Renal cortical epithelial cell (primary cell): Measurements from ENCODE around the gene IGF2. TPM values are rescaled to one million over a fixed set of nuclear protein-coding genes. Genes with fewer than 3 reads are reported as not detected.

Experiments used
- DNase-seq: peaks from one replicate; pipeline ENCODE4 v3.0.0-alpha.2; 2011; ENCODE audit warnings: low read depth
- total RNA-seq: library from RNA; depleted of rRNA; stranded (reverse); fragments of >200 nt; gene quantifications from 2 replicates; pipeline ENCODE4 v1.2.3, GENCODE V29; 2014

The IGF2 gene
- total RNA-seq, 1 donor from 2014 or later: 0.75 TPM

DNA sequence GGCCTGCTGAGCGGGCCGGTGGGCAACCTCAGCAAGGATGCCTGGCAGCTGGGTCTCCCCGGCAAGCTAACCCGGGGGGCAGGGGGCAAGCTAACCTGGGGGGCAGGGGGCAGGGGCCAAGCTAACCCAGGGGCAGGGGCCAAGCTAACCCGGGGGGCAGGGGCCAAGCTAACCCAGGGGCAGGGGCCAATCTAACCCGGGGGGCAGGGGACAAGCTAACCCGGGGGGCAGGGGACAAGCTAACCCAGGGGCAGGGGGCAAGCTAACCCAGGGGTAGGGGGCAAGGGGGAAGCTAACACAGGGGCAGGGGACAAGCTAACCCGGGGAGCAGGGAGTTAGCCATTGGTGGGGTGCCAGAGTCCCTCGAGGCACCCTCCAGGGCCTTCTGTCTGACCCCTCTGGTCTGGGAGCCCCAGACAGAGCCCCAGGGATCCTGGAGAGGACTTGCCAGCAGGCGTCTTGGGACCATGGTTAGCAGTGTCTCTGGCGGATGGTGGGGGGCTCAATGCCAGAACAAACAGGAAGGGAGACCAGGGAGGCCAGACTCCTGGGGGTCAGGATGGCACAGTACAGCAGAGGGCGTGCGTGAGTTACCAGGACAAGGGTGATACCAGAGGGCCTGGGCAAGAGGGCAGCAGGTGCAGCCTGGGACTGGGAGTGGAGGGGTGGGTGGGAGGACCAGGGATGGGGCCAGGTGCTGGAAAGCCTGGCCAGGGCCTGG is 16.1 kb downstream of the IGF2 start:
- DNase-seq: no peak

DNA sequence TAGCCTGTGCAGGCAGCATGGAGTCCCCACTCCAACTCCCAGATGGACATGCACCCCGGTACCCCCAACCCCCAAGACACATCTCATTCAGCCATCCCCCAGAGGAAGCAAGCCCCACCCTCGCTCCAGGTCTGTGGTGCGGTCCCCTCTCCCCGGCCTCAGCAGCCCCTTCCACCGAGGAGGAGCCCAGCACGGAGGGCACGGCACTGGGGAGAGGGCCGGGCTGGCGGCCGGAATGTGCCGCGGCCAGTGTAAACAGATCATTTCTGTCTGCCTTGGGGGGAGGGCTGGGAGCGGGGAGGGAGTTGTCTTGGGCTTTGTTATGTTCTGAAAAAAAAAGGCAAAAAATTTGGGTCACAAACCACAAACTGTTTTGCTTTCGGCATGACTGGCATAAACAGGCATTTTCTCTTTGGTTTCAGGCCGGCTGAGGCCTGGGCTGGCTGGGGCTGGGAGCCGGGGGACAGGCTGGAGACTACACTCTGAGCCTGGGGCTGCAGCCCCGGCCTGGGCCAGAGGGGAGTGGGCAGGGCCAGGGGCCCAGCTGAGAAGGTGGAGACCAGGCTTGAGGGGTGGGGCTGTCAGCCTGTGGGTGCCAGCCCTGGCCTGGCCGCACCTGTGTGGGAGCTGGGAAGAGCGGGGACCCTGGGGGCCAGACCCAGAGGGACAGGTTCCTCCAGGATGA is 16.8 kb downstream of the IGF2 start:
- no peak for DNase-seq

DNA sequence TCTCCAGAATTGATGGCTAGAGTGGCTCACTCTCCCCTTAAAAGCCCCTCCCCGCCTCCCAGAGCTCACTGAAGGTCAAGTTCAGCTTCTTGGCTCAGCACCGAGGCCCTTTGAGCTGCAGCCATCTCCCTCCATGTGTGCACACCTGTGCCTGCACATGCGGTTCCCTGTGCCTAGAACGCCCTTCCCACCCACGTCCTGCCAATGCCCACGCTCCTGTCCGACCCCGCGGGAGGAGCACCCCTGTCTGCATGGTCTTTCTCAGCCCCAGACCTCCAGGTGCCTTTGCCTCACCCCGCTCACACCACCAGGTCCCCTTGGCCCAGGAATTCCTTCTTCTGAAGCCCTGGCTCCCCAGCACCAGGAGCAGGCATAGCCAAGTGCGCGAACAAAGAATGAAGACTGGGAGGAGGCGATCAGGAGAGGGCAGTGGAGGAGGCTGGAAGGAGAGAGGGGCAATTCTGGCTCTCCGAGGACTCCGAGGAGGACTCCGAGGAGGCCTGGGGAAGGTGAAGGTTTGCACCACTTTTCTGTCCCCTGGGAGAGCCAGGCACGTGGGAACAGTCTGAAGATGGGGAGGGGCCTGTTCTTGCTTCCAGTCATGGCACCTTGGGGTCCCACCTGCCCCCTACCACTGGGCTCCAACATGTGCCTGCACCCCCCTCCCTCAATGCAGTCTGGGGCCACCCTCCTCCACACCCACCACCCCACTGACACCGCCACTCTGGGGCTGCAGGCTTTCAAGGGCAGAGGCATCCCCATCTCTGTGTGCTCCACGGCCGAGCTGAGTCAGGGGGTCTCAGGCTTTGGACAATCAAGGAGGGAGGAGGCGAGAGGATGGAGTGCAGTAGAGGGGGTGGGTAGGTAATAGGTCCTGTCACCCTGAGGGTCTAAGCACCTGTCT is 17.7 kb downstream of the IGF2 start:
- DNase-seq: no peak

DNA sequence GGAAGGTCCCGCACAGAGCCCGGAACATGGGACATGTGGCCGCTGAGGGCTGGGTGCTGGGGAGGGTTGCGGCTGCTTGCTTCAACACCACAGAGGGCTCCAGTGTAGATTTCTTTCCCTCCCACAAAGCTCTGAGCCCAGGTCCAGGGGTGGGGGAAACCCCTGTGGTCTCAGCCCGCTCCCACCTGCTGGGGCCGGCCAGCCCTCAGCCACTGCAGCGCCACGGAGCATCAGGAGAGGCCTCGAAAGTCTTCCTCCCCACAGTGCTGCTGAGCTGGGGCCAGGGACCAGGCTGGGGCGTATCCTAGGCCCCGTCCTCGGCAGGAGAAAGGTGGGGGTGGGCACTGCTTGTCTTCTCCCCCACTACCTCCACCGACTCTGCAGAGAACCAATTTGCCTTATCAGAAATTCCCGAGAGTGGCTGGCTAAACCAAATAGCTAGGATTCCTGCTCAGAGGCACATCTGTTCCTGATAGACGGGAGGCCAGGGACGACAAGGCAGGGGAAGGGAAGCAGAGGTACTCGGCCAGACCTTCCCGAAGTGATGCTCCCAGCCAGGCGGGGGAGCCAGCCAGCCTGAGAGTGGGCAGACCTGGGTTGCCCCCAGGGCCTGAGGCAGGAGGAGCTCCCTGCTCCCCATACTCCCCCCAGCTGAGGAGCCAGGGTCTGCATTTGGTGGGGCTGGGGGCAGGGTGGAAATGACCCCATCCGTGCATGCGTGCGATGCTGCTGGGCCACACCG is 18.7 kb downstream of the IGF2 start:
- no peak for DNase-seq

DNA sequence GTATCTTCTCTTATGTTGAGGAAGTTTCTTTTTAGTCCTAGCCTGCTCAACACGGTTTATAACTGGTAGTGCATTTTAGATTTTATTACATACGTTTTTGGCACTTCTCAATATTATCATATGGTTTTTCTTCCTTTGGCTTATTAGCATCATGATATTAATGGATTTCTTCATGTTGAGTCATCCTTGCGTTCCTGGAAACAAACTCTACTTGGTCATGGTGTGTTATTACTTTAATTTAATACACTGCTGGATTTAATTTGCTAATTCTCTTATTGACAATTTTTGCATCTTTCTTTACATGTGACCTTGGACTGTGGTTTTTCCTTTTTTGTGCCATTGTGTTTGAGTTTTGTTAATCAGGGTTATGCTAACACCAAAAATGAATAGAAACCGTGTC is 20.5 kb downstream of the IGF2 start:
- DNase-seq: no peak

DNA sequence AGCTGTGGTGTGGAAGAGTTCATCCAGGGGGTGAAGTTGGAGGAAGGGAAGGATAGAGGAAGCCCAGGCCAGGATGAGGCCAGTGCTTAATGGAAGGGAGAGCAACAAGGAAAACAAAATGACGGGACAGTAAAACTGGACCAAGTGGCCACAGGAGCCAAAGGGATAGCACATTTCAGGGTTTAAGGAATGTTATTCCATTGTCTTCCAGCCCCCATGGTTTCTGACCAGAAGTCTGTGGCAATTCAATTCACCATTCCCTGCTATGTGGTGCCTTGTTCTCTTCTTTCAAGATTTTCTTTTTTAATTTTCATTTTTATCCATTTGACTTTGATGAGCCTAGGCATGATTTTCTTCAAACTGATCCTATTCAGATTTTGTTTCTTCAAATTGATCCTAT is 22.5 kb downstream of the IGF2 start:
- no peak for DNase-seq

DNA sequence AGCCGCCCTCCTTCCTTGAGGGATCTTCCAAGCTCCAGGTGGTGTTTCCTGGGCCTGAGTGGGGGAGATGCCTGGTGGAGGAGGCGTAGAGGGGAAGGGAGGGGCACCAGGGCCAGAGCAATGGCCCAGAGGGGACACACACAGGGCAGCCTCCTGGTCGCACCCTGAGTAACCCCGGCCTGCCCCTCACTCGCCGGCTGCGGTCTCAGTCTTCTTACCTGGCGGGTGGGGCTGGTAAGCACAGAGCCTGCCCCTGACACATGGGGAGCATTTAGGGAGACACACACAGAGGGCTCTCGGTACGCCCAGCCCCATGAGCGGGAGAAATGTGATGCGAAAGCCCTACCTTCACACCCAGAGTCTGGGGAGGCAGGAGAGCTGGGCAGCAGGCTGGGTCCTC is 23.9 kb downstream of the IGF2 start:
- no peak for DNase-seq

DNA sequence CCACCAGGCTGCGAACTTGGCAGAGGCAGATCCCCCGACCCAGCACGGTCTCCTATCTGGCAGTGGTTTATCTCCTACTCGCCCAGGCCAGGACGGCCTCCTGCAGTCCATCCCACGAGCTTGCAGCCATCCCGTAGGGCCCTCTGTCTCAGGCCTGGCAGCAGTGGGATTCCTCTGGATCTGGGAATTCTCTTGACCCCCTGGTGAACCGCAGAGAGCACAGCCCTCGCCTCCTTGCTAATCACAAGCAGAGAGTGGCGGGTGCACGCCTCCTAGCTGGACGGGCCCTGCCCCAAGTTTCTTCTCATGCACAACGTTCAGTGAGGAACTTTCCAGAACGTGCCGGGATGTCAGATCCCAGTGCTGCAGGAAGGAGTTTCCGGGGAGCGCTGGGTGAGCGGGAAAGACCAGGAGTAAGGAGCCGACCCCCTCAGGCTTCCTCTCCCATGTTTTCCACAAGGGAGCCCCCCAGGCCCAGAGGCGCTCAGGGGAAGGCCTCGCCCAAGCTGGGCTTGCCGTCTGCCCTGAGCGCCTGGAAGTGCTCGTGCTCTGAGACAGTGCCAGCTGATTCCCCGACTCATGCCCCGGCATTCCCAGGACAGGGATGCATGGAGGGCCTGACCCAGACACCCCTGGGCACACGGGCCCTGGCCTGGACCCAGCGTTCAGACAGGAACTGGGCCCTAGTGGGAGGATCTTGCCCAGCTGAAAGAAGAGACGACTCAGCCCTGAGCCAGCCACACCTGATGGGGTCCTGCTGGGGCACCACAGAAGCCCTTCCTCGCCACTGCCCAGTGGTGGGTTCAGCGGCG is 24.6 kb downstream of the IGF2 start:
- DNase-seq: no peak

DNA sequence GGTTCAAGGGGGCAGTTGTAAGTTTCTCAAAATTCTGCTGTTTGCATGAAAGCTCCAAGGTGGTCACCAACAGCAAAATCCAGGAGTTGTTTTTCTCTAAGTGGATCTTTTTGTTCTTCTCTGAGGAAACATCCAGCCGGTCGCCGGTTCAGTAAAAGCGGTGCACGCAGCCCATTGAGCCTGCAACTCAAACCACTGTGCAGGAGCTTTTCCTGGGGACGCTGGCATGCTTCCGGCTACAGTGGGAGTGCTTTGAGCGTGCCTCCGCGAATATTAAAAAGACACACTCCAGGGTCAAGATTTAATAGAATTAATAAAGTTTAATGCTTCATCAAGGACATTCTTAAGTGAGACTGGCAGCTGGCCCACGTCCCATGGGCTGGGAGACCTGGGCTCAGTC is 25.4 kb downstream of the IGF2 start:
- no peak for DNase-seq

DNA sequence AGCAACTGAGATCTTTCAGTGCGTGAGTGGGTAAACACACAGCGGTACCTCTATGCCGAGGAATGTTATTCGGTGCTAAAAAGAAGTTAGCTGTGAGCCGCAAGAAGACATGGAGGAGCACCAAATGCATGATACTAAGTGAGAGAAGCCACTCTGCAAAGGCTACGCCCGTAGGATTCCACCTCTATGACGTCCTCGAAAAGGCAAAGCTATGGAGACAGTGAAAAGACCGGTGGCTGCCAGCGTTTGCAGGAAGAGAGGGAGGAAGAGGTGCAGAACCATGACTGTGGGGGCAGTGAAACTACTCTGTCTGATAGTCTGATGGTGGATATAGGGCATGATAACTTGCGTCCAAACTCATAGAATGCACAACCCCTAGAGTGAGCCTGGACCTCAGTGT is 28.7 kb downstream of the IGF2 start:
- no peak for DNase-seq

DNA sequence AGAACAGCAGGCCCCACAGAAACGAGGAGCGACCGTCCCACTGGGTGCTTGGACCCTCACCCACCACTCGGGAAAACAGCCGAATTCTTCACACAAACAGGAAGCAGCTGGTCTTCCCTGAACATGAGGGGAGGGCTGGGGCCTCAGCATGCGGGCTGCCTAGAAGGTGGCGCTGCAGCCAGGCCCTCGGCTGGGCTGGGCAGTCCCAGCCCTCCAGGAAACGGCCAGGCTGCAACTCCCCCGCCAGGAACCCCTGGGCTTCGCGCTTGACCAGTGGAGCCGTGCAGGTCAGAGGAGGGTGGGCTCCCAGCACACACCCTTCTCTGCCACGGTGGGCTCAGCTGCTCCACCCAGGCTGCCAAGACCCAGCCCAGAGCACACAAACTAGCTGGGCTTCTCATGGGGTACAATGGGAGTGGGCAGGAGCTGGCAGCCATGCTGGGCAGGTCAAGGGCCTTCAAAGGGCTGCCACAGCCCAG is 29.6 kb downstream of the IGF2 start:
- no peak for DNase-seq

DNA sequence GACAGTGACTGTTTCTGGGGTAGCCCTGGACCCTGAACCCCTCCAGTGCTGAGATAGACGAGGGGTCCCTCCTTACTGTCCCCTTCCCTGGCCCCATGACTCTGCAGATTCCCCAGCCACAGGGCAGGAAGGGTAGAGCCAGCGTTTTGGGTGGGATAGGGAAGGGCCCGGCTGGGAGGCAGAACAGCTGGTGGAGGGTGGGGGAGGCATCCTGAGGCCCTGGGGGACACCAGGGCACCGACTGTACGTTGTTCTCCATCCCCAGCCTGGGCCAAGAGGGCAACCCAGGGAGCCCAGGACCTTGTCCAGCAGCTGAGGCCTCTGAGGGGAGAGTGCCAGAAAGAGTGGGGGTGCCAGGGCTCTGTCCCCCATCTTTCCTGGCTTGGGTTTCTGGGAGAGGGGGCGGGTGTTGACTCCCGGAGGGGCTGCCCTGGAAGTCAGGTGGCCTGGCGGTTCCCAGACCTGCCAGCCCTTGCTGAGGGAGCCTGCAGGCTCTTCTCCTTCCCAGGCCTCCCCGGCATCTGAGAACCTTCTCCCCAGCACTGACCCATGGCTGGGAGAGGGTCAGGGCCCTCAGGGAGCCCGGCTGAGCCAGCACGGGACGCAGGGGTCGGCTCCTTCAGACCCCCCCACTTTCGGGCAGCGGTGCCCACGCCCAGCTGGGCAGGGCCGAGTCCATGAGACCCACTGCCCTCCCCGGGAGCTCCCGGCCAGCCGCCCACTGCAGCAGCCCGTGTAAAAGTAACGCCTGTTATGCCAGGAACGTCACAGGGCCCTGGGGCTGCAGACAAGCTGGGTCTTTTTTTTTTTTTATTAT is 30.3 kb downstream of the IGF2 start:
- DNase-seq: no peak

DNA sequence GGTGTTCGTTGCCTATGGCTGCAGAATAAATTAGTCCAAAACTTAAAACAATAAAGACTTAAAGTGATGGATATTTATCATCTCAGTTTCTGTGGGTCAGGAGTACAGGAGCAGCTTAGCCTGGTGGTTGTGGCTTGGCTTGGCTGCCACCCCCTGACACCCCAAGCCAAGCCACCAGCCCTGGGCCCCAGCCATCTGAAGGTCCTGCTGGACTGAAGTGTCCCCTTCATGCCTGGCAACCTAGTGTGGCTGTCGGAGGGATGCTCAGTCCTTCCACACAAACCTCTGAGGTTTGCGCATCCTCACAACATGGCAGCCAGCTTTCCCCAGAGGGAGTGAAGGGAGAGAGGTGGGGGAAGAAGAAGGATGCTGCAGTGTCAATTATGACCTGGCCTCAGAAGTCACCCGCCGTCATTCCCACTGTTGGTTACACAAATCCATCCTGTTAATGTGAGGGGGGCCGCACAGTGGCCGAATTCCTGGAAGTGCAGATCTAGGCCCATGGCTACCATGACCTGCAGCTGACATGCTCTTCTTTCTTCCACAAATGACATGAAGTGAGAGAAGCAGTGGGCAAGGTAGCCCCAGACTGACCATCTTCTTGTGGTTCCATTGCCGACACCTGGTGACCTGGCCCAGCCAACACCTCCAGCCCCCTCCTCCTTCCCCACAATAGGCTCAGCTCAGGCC is 31.1 kb downstream of the IGF2 start:
- DNase-seq: no peak

DNA sequence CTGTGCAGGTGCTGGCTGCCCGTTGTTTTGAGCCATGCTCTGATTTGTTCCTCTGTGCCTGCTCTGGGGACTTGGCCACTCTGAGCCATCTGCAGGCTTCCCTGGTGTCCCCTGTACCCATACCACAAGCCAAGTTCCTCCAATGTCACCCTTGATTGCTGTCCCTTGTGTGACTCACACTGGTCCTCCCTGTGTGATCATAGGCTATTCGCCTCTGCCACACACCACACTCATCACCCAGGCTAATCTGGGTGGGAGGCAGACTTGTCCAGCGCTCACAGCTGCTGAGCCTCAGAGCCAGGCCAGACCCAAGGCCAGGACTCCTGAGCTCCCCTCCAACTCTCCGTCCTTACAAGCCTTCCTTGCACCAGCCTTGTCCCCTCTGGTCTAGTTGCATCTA is 31.7 kb downstream of the IGF2 start:
- DNase-seq: no peak

DNA sequence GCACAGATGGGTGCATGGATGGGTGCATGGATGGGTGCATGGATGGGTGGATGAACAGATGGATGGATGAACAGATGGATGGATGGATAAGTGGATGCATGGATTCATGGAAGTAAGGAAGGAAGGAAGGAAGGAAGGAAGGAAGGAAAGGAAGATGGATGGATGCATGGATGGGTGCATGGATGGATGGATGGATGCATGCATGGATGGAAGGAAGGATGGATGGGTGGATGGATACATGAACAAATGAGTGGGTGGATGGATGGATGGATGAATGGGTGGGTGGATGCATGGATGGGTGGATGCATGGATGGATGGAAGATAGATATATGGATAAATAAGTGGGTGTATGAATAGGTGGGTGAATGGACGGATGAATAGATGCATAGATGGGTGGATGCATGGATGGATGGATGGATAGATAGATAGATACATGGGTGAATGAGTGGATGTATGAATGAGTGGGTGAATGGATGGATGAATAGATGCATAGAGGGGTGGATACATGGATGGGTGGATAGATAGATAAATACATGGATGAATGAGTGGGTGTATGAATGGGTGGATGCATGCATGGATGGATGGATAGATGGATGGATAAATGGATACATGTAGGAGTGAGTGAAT is 32.5 kb downstream of the IGF2 start:
- DNase-seq: no peak

DNA sequence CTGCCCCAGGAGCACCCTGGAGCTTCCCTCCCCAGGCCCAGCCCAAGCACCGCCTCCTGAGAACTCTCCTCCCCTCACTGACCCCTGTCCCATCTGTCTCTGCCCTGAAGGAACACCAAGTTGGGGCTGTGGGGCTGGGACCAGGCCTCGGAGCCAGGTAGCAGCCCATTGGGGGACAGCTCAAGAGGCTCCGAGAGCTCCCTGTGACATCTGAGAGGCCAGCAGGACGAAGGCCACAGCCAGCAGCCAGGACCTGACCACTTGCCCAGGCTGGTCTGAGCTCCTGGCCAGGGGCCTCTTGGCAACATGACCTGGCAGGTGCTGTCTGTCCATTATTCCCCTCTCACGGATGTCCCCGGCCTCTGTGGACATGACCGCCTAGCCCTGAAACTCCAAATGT is 33.7 kb downstream of the IGF2 start:
- DNase-seq: no peak

DNA sequence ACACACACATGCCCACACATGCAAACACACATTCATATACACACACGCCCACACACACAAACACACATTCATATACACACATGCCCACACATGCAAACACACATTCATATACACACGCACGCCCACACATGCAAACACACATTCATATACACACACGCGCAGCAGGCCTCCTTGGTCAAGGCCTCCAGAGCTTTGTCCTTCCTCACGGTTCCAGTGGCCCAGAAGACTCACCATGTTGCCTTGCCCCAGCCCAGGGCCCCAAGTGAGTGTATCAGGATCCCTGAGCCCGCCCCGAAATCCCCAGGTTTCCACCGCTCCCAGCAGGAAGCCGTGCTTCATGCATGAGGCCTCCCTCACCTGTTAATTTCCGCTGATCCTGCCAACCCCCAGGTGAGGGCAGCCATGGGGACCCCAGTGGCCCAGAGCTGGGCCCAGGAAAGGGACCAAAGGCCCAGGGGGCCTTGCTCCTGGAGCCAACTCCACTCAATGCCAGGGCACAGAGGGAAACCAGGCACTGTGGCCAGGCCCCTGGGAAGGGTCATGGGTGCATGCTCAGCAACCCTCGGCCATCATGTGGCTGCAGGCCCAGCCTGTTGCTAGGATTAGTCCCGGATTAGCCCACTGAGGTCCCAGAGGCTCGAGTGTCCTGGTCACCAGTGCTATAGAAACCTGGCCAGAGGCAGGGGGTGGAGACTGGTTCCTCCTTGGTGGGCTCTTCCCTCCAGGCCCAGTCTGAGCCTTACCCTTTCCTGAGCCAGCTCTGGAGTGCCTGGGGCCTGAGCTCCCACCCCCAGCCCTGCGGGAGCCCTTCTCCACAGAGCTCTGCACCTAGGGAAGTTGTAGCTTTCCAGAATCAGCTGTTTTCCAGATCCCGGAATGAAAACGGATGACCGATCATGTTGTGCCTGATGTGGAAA is 34.4 kb downstream of the IGF2 start:
- no peak for DNase-seq
